HG02970 (cell line): ENCODE data around the gene HADHA.
"Not testable (repeated sequence)": the region's sequence is repeated elsewhere in the genome, so short reads cannot be mapped to it uniquely, and the experiment has no call there.

Experiments
- ATAC-seq: cut with Tn5 transposase; IDR thresholded peaks from one replicate; pipeline ENCODE4 v1.9.1; 2021; ENCODE audit warnings: mild to moderate bottlenecking, moderate library complexity, moderate number of reproducible peaks; ENCODE audit not compliant: unreplicated experiment, low FRiP score

The HADHA gene

GRCh38 chr2:26244309-26245230 is at the start of gene HADHA, which contains the start of gene HADHB:
Gene HADHA, minus strand, starts transcription at chr2:26244632. Its CDS starts 36 bp downstream, at chr2:26244596.
Gene HADHB, plus strand, starts transcription at chr2:26244939. Its CDS starts 9,316 bp downstream, at chr2:26254255.
- ATAC-seq: peak; percentile 73

- ATAC-seq: no peak
These were observed 48.2 kb upstream of the HADHA start for GRCh38 chr2:26292646-26293045.

- no peak for ATAC-seq
These were observed 45.6 kb upstream of the HADHA start for GRCh38 chr2:26290001-26290400.

- no peak for ATAC-seq
These were observed 41.5 kb upstream of the HADHA start for GRCh38 chr2:26285931-26286330.

- no peak for ATAC-seq
These were observed 39.7 kb upstream of the HADHA start for GRCh38 chr2:26284132-26284531.

- no peak for ATAC-seq
These were observed 39.2 kb upstream of the HADHA start for GRCh38 chr2:26283606-26284005.

- no peak for ATAC-seq
These were observed 36.8 kb upstream of the HADHA start for GRCh38 chr2:26281226-26281625.

- no peak for ATAC-seq
These were observed 35.5 kb upstream of the HADHA start for GRCh38 chr2:26279886-26280285.

GRCh38 chr2:26276484-26277227 is 32.2 kb upstream of the HADHA start:
- ATAC-seq: no peak

- ATAC-seq: no peak
These were observed 29.7 kb upstream of the HADHA start for GRCh38 chr2:26274058-26274613.

- ATAC-seq: no peak
These were observed 29.1 kb upstream of the HADHA start for GRCh38 chr2:26273501-26273900.

GRCh38 chr2:26270373-26270772 is 25.9 kb upstream of the HADHA start:
- no peak for ATAC-seq

- ATAC-seq: no peak
These were observed 25.2 kb upstream of the HADHA start for GRCh38 chr2:26269571-26270158.

GRCh38 chr2:26268670-26269385 is 24.4 kb upstream of the HADHA start:
- ATAC-seq: not testable (repeated sequence)

- no peak for ATAC-seq
These were observed 23.8 kb upstream of the HADHA start for GRCh38 chr2:26268213-26268612.

GRCh38 chr2:26258836-26259235 is 14.4 kb upstream of the HADHA start:
- not testable (repeated sequence) for ATAC-seq

GRCh38 chr2:26255759-26256384 is 11.4 kb upstream of the HADHA start:
- ATAC-seq: no peak

- ATAC-seq: no peak
These were observed 7.5 kb upstream of the HADHA start for GRCh38 chr2:26251893-26252292.

GRCh38 chr2:26249625-26250024 is 5.2 kb upstream of the HADHA start:
- ATAC-seq: no peak

- no peak for ATAC-seq
These were observed 2.4 kb upstream of the HADHA start for GRCh38 chr2:26246818-26247217.
